Ovary (tissue), 9 donors: ENCODE data around the gene ITGB2. TPM values are rescaled to one million over a fixed set of nuclear protein-coding genes. Genes with fewer than 3 reads are reported as not detected.

Source experiments
- DNase-seq, 5 donors: peaks; one replicate each; pipeline ENCODE4 v3.0.0-alpha.2; 2019 to 2020
- H3K27ac ChIP-seq, 2 donors: fragments of 200-600 bp; one replicate each; pipeline versions ENCODE4 v1.5.1 to v1.8.0; 2019 to 2022
- H3K27me3 ChIP-seq: fragments of 200-600 bp; one replicate; pipeline ENCODE4 v1.8.0; 2022
- H3K36me3 ChIP-seq: fragments of 200-600 bp; sonication (generic); one replicate; pipeline ENCODE4 v1.5.1; 2019
- H3K4me1 ChIP-seq: one replicate; pipeline ENCODE4 v1.8.1; 2013; ENCODE audit warnings: mild to moderate bottlenecking, moderate library complexity; ENCODE audit not compliant: insufficient read depth
- H3K4me3 ChIP-seq: fragments of 200-600 bp; sonication (generic); one replicate; pipeline ENCODE4 v1.5.1; 2017
- H3K9me3 ChIP-seq, 2 donors: fragments of 200-600 bp in 1 of 2; sonication (generic) in 1 of 2; one replicate each; pipeline versions ENCODE4 v1.5.1 to v1.8.1; 2013 to 2019; ENCODE audit warnings: mild to moderate bottlenecking in 1 of 2, moderate library complexity in 1 of 2
- CTCF ChIP-seq, 3 donors: fragments of 450-650 bp in 2 of 3; fragments of 200-600 bp in 1 of 3; IDR thresholded peaks; one replicate each; pipeline versions ENCODE4 v1.5.1 to v1.8.0; 2016 to 2022; ENCODE audit warnings: antibody characterized with exemption in 3 of 3, mild to moderate bottlenecking in 1 of 3
- EP300 ChIP-seq: sonication (generic); formaldehyde crosslinking; IDR thresholded peaks from one replicate; pipeline ENCODE4 v1.6.1; 2017; ENCODE audit warnings: antibody characterized with exemption
- POLR2A ChIP-seq: fragments of 450-650 bp; IDR thresholded peaks from one replicate; pipeline ENCODE4 v1.6.1; 2017; ENCODE audit warnings: antibody characterized with exemption, mild to moderate bottlenecking, moderate library complexity
- WGBS, 3 donors: extraction: QIAGEN DNeasy Blood & Tissue Kit in 1 of 3; methylation state at CpG; one replicate each; pipeline versions ENCODE4 v1.1.5 to v1.1.7; 2013 to 2017; 5-methylcytosine and 5-hydroxymethylcytosine counted together
- intact Hi-C, 4 donors: fragments of 100-400 bp; cut with DNase I; formaldehyde crosslinking; loops; one replicate each; pipeline versions ENCODE4 v1.11.0 to v1.15.1; 2022 to 2023
- polyA plus RNA-seq, 2 donors: library from polyadenylated mRNA; stranded (reverse); fragments of 200-250 nt in 1 of 2; fragments of 350-450 nt in 1 of 2; fragmentation: Illumina TruSeq in 1 of 2; extraction: RNeasy Lipid Tissue Mini Kit (QIAGEN cat#74804) in 1 of 2; gene quantifications; one replicate each; pipeline ENCODE4 v1.2.3, GENCODE V29; 2013 to 2014
- total RNA-seq, 7 donors: library from RNA; depleted of rRNA in 2 of 7; stranded (reverse); fragments of >200 nt in 2 of 7; fragmentation: NEBNext Ultra II Directional in 3 of 7; extraction: Animal tissue kit (Norgen Biotek cat#: 25700) in 3 of 7; gene quantifications; one replicate each; pipeline versions ENCODE4 v1.1.0 to v1.2.4, GENCODE V29; 2016 to 2023
- donor health status: DM: no; HTN: no; CAD: no; lungs with moderate emphysema.
- donor health status: DM: no; HTN: no; CAD: no.
- donor health status: Bipolar disorder and iron deficiency.
- donor health status: DM: yes; HTN: yes; CAD: no.
- donor health status: DM: no; HTN: no; CAD: no.
- donor health status: DM: yes; HTN: yes; CAD: no.

ITGB2 gene
- total and polyA plus RNA-seq, 9 donors: 9.6 to 58.3 (median 17.6) TPM

GRCh38 chr21:44918107-44918470 lies 2.6 kb downstream of the ITGB2 start:
- Histone ChIP-seq H3K36me3 (no peaks in the 10 kb centered on the region), H3K4me3 (no peak overlapping the region), H3K4me1 (no peaks in the 10 kb centered on the region), H3K27ac (no peak overlapping the region), H3K27me3 (no peaks in the 10 kb centered on the region), H3K9me3 (no peaks in the 10 kb centered on the region)
- DNase-seq: no peak
- WGBS, 3 donors: 66 to 87% (median 73%) methylated on average over 11 to 12 of the region's 12 CpGs
- TF ChIP-seq POLR2A (no peak), CTCF (IDR thresholded peaks at IDR 0.05) (no peak), EP300 (no peak)
- intact Hi-C loops: no loop called here

- H3K36me3 ChIP-seq: no peaks in the 10 kb centered on the region
- TF ChIP-seq EP300 (no peak), POLR2A (no peak), CTCF (IDR thresholded peaks at IDR 0.05) (no peak)
- WGBS, 3 donors: 72 to 82% (median 73%) methylated on average over 14 to 15 of the region's 15 CpGs
- DNase-seq: no peak
- no peaks in the 10 kb centered on the region for H3K27me3 ChIP-seq
- no peaks in the 10 kb centered on the region for H3K9me3 ChIP-seq
- no peaks in the 10 kb centered on the region for H3K4me1 ChIP-seq
- intact Hi-C loops: no loop called here
- no peak overlapping the region for H3K4me3 ChIP-seq
- no peak overlapping the region for H3K27ac ChIP-seq
Measured at GRCh38 chr21:44917446-44918106, 3.1 kb downstream of the ITGB2 start.

GRCh38 chr21:44916965-44917364 lies 3.7 kb downstream of the ITGB2 start:
- no peak for DNase-seq
- H3K27me3 ChIP-seq: no peaks in the 10 kb centered on the region
- WGBS, 3 donors: 26 to 36% (median 29%) methylated on average over 7 of the region's 7 CpGs
- no peaks in the 10 kb centered on the region for H3K36me3 ChIP-seq
- H3K27ac ChIP-seq: no peak overlapping the region
- no peak for TF ChIP-seq CTCF (IDR thresholded peaks at IDR 0.05)
- no peak for TF ChIP-seq EP300
- no peak for TF ChIP-seq POLR2A
- H3K4me1 ChIP-seq: no peaks in the 10 kb centered on the region
- H3K4me3 ChIP-seq: no peak overlapping the region
- intact Hi-C loops: no loop called here
- no peaks in the 10 kb centered on the region for H3K9me3 ChIP-seq

GRCh38 chr21:44914176-44914874 lies 6.4 kb downstream of the ITGB2 start:
- intact Hi-C loops: no loop called here
- no peak for TF ChIP-seq POLR2A
- no peak for TF ChIP-seq CTCF (IDR thresholded peaks at IDR 0.05)
- no peak for TF ChIP-seq EP300
- Histone ChIP-seq H3K27me3 (no peaks in the 10 kb centered on the region), H3K4me1 (peaks cover 3% of the 10 kb centered on the region), H3K36me3 (no peaks in the 10 kb centered on the region), H3K9me3 (no peaks in the 10 kb centered on the region), H3K4me3 (no peak overlapping the region), H3K27ac (no peak overlapping the region)
- no peak for DNase-seq
- 82 to 86% (median 83%) methylated on average over 17 to 18 of the region's 18 CpGs for WGBS, 3 donors
